Chondrocyte (in vitro differentiated cells): ENCODE results near the gene PHACTR1. TPM values are rescaled to one million over a fixed set of nuclear protein-coding genes. Genes with fewer than 3 reads are reported as not detected.

ENCODE experiments used
- DNase-seq: peaks from one replicate; pipeline ENCODE4 v3.0.0; 2021; ENCODE audit warnings: mixed read lengths, low spot score
- H3K27ac Mint-ChIP-seq: one replicate; pipeline ENCODE4 v1.8.0; 2021; ENCODE audit warnings: mild to moderate bottlenecking, moderate library complexity, mixed read lengths; ENCODE audit not compliant: unreplicated experiment
- H3K27me3 Mint-ChIP-seq: 2 replicates; pipeline ENCODE4 v1.8.0; 2021; ENCODE audit warnings: low read depth, mixed read lengths
- H3K36me3 Mint-ChIP-seq: 2 replicates; pipeline ENCODE4 v1.8.0; 2021; ENCODE audit warnings: low read depth, mixed read lengths
- H3K4me1 Mint-ChIP-seq: 2 replicates; pipeline ENCODE4 v1.8.0; 2021; ENCODE audit warnings: low read depth, mild to moderate bottlenecking, mixed read lengths
- H3K4me3 Mint-ChIP-seq: one replicate; pipeline ENCODE4 v1.8.0; 2021; ENCODE audit warnings: mild to moderate bottlenecking, moderate library complexity, mixed read lengths; ENCODE audit not compliant: unreplicated experiment
- H3K9me3 Mint-ChIP-seq: 2 replicates; pipeline ENCODE4 v1.8.0; 2021; ENCODE audit warnings: low read depth, mixed read lengths
- CTCF ChIP-seq: fragments of 200-600 bp; sonication (generic); IDR thresholded peaks from 2 replicates; pipeline ENCODE4 v1.5.0; 2021; ENCODE audit warnings: antibody characterized with exemption, mild to moderate bottlenecking, moderate library complexity
- total RNA-seq: library from RNA; stranded (reverse); gene quantifications from 3 replicates; pipeline ENCODE4 v1.2.1, GENCODE V29; 2021

The PHACTR1 gene
- total RNA-seq, 1 donor from 2014 or later: 2.1 TPM

GRCh38 chr6:13079096-13079723 lies 362.6 kb downstream of the PHACTR1 start:
- Mint-ChIP-seq H3K27ac (peak overlapping the region; percentile 75), H3K4me1 (peaks cover 45% of the 10 kb centered on the region), H3K27me3 (peaks cover 8% of the 10 kb centered on the region), H3K4me3 (no peak overlapping the region), H3K36me3 (no peaks in the 10 kb centered on the region), H3K9me3 (no peaks in the 10 kb centered on the region)
- no peak for DNase-seq
- no peak for TF ChIP-seq CTCF

GRCh38 chr6:13080462-13081188 lies 364.1 kb downstream of the PHACTR1 start:
- peaks cover 8% of the 10 kb centered on the region for H3K27me3 Mint-ChIP-seq
- H3K4me1 Mint-ChIP-seq: peaks cover 45% of the 10 kb centered on the region
- TF ChIP-seq CTCF: no peak
- no peak overlapping the region for H3K4me3 Mint-ChIP-seq
- H3K27ac Mint-ChIP-seq: peak overlapping the region; percentile 41
- no peak for DNase-seq
- no peaks in the 10 kb centered on the region for H3K36me3 Mint-ChIP-seq
- no peaks in the 10 kb centered on the region for H3K9me3 Mint-ChIP-seq

GRCh38 chr6:13081189-13081563 lies 364.6 kb downstream of the PHACTR1 start:
- Mint-ChIP-seq H3K27ac (peak overlapping the region; percentile 9), H3K4me3 (no peak overlapping the region), H3K4me1 (peaks cover 45% of the 10 kb centered on the region), H3K27me3 (peaks cover 8% of the 10 kb centered on the region), H3K36me3 (no peaks in the 10 kb centered on the region), H3K9me3 (no peaks in the 10 kb centered on the region)
- DNase-seq: no peak
- no peak for TF ChIP-seq CTCF

- no peak for TF ChIP-seq CTCF
- Mint-ChIP-seq H3K4me3 (no peak overlapping the region), H3K27me3 (peaks cover 4% of the 10 kb centered on the region), H3K36me3 (no peaks in the 10 kb centered on the region), H3K4me1 (no peaks in the 10 kb centered on the region), H3K27ac (no peak overlapping the region), H3K9me3 (no peaks in the 10 kb centered on the region)
- DNase-seq: no peak
Observed at GRCh38 chr6:13089296-13089994, 372.9 kb downstream of the PHACTR1 start.

GRCh38 chr6:13091192-13091591 lies 374.6 kb downstream of the PHACTR1 start:
- no peak for TF ChIP-seq CTCF
- H3K27ac Mint-ChIP-seq: no peak overlapping the region
- no peak overlapping the region for H3K4me3 Mint-ChIP-seq
- no peaks in the 10 kb centered on the region for H3K36me3 Mint-ChIP-seq
- peaks cover 4% of the 10 kb centered on the region for H3K27me3 Mint-ChIP-seq
- DNase-seq: no peak
- H3K4me1 Mint-ChIP-seq: no peaks in the 10 kb centered on the region
- no peaks in the 10 kb centered on the region for H3K9me3 Mint-ChIP-seq
